GM12878 (cell line): ENCODE data around the gene SUSD6. TPM values are rescaled to one million over a fixed set of nuclear protein-coding genes. Genes with fewer than 3 reads are reported as not detected.

ENCODE experiments used
- BCLAF1 ChIP-seq: fragments of 450-650 bp; IDR thresholded peaks from 2 replicates; pipeline ENCODE4 v1.6.1; 2017; ENCODE audit warnings: antibody characterized with exemption, mild to moderate bottlenecking, moderate library complexity
- CHD1 ChIP-seq: IDR thresholded peaks from 2 replicates; pipeline ENCODE4 v1.6.1; 2012; ENCODE audit warnings: low read depth, low read length, improper control_type of control experiment
- E2F4 ChIP-seq: IDR thresholded peaks from 2 replicates; pipeline ENCODE4 v1.6.1; 2012; ENCODE audit warnings: low read depth, low read length, improper control_type of control experiment
- E2F8 ChIP-seq: fragments of 450-650 bp; IDR thresholded peaks from 2 replicates; pipeline ENCODE4 v1.6.1; 2018; ENCODE audit warnings: mild to moderate bottlenecking, low read depth, moderate library complexity; ENCODE audit not compliant: partially characterized antibody
- FOXM1 ChIP-seq: IDR thresholded peaks from 2 replicates; pipeline ENCODE4 v1.6.1; 2012; ENCODE audit warnings: low read depth, mild to moderate bottlenecking, inconsistent platforms, low read length, moderate library complexity
- HCFC1 ChIP-seq: fragments of 150-350 bp; IDR thresholded peaks from 2 replicates; pipeline ENCODE4 v1.6.1; 2014; ENCODE audit warnings: low read length
- HDAC2 ChIP-seq: fragments of 200-600 bp; sonication (generic); IDR thresholded peaks from 2 replicates; pipeline ENCODE4 v1.6.1; 2017
- JUND ChIP-seq: IDR thresholded peaks from 2 replicates; pipeline ENCODE4 v1.6.1; 2012; ENCODE audit warnings: low read depth, mild to moderate bottlenecking, low read length, improper control_type of control experiment, moderate library complexity
- KDM1A ChIP-seq: fragments of 200-600 bp; sonication (generic); IDR thresholded peaks from 2 replicates; pipeline ENCODE4 v1.6.1; 2016; ENCODE audit warnings: borderline replicate concordance
- LARP7 ChIP-seq: fragments of 450-650 bp; IDR thresholded peaks from 2 replicates; pipeline ENCODE4 v1.6.1; 2017; ENCODE audit warnings: mild to moderate bottlenecking
- MYB ChIP-seq: fragments of 150-350 bp; IDR thresholded peaks from 2 replicates; pipeline ENCODE4 v1.6.1; 2014; ENCODE audit warnings: mild to moderate bottlenecking, low read depth, low read length, borderline replicate concordance
- SIX5 ChIP-seq: IDR thresholded peaks from 2 replicates; pipeline ENCODE4 v1.6.1; 2011; ENCODE audit warnings: mild to moderate bottlenecking, low read depth, low read length, moderate library complexity; ENCODE audit not compliant: severe bottlenecking
- SKIL ChIP-seq: fragments of 450-650 bp; IDR thresholded peaks from 2 replicates; pipeline ENCODE4 v1.6.1; 2017; ENCODE audit warnings: mild to moderate bottlenecking, low read depth, inconsistent platforms; ENCODE audit not compliant: poor library complexity, severe bottlenecking
- SMC3 ChIP-seq: IDR thresholded peaks from 2 replicates; pipeline ENCODE4 v1.6.1; 2011; ENCODE audit warnings: low read length, improper control_type of control experiment, borderline replicate concordance
- SP1 ChIP-seq: IDR thresholded peaks from one replicate; pipeline ENCODE4 v1.6.1; 2011; ENCODE audit warnings: low read depth, low read length
- SUPT20H ChIP-seq: IDR thresholded peaks from 2 replicates; pipeline ENCODE4 v1.6.1; 2011; ENCODE audit warnings: low read depth, mild to moderate bottlenecking, low read length, moderate library complexity, borderline replicate concordance; ENCODE audit not compliant: control insufficient read depth
- TCF3 ChIP-seq: IDR thresholded peaks from 2 replicates; pipeline ENCODE4 v1.6.1; 2012; ENCODE audit warnings: low read depth, mild to moderate bottlenecking, low read length, borderline replicate concordance; ENCODE audit not compliant: insufficient read depth
- WRNIP1 ChIP-seq: IDR thresholded peaks from 2 replicates; pipeline ENCODE4 v1.6.1; 2011; ENCODE audit warnings: low read depth, low read length, improper control_type of control experiment, borderline replicate concordance
- YY1 ChIP-seq: IDR thresholded peaks from 2 replicates; pipeline ENCODE4 v1.6.1; 2011; ENCODE audit warnings: low read depth, mild to moderate bottlenecking, low read length
- ZNF24 ChIP-seq: fragments of 450-650 bp; IDR thresholded peaks from 2 replicates; pipeline ENCODE4 v1.6.1; 2017; ENCODE audit warnings: antibody characterized with exemption, mild to moderate bottlenecking
- polyA plus RNA-seq, 11 experiments: library from polyadenylated mRNA; depleted of rRNA in 4 of 11; unstranded in 6 of 11; stranded (reverse) in 5 of 11; fragments of >200 nt; fragmentation: Nextera tagmentation in 4 of 11; fragmentation: Illumina TruSeq in 1 of 11; extraction: Ambion mirVana in 4 of 11; extraction: Trizol in 1 of 11; gene quantifications; 1 replicate in 1 of 11; 2 replicates in 10 of 11; pipeline versions ENCODE4 v1.2.1 to v1.2.3, GENCODE V29; 2011 to 2016; ENCODE audit warnings: inconsistent platforms in 2 of 11, missing spikeins in 2 of 11, low read depth in 1 of 11
- total RNA-seq, 4 experiments: library from RNA; depleted of rRNA in 3 of 4; stranded (reverse); fragments of >200 nt in 3 of 4; fragmentation: Illumina TruSeq in 1 of 4; extraction: Trizol in 1 of 4; gene quantifications; 2 replicates each; pipeline versions ENCODE4 v1.2.1 to v1.2.3, GENCODE V29; 2013 to 2021

Gene SUSD6
- total and polyA plus RNA-seq, 10 of the 15 experiments (the other 5 are each of a cell fraction or from before 2014, with no cell fraction given) = 6.6 to 39.8 (median 20.2) TPM

GRCh38 chr14:69613312-69614073 is 2.1 kb downstream of the SUSD6 start (continued):
- no peak for TF ChIP-seq SP1
- 0 out of 2 replicates have a peak, but pooled peaks have one; percentile 6 for TF ChIP-seq FOXM1
- no peak for TF ChIP-seq CHD1
- TF ChIP-seq SKIL = no peak
- no peak for TF ChIP-seq SMC3
- TF ChIP-seq HDAC2 = 0 out of 2 replicates have a peak, but pooled peaks have one; percentile 10
- TF ChIP-seq BCLAF1 = no peak
- no peak for TF ChIP-seq SUPT20H
- TF ChIP-seq JUND = no peak
- TF ChIP-seq E2F8 = no peak
- no peak for TF ChIP-seq YY1
- TF ChIP-seq ZNF24 = peak; percentile 90
- no peak for TF ChIP-seq HCFC1
- TF ChIP-seq MYB = no peak
- TF ChIP-seq LARP7 = 0 out of 2 replicates have a peak, but pooled peaks have one; percentile 9
- no peak for TF ChIP-seq KDM1A
- TF ChIP-seq TCF3 = no peak
- no peak for TF ChIP-seq WRNIP1
- TF ChIP-seq E2F4 = no peak
- no peak for TF ChIP-seq SIX5
- TF ChIP-seq, all 136 proteins: peak for 8
